Gastrocnemius medialis (tissue), 4 donors: Measurements from ENCODE around the gene CRP. TPM values are rescaled to one million over a fixed set of nuclear protein-coding genes. Genes with fewer than 3 reads are reported as not detected.
A peak's percentile ranks its signal among the peaks of the same experiment; 100 is the strongest.

ENCODE experiments used
- ATAC-seq, 2 donors: fragments of 150-250 bp; one replicate each; pipeline ENCODE4 v1.9.1; 2016
- DNase-seq, 2 donors: peaks; one replicate each; pipeline ENCODE4 v3.0.0-alpha.2; 2019
- H3K27ac ChIP-seq, 4 donors: fragments of 200-600 bp; sonication (generic); 1 replicate in 1 of 4; 2 replicates in 3 of 4; pipeline ENCODE4 v1.5.1; 2016 to 2018; ENCODE audit warnings: mild to moderate bottlenecking in 2 of 4, moderate library complexity in 1 of 4
- H3K27me3 ChIP-seq, 3 donors: fragments of 200-600 bp; sonication (generic) in 2 of 3; 1 replicate in 1 of 3; 2 replicates in 2 of 3; pipeline versions ENCODE4 v1.5.1 to v1.6.0; 2016 to 2019; ENCODE audit warnings: mild to moderate bottlenecking in 1 of 3, moderate library complexity in 1 of 3
- H3K36me3 ChIP-seq, 2 donors: fragments of 200-600 bp; sonication (generic) in 1 of 2; one replicate each; pipeline ENCODE4 v1.5.1; 2017 to 2018
- H3K4me1 ChIP-seq, 2 donors: fragments of 200-600 bp; sonication (generic) in 1 of 2; one replicate each; pipeline ENCODE4 v1.5.1; 2016 to 2017; ENCODE audit warnings: mild to moderate bottlenecking in 2 of 2
- H3K4me3 ChIP-seq, 4 donors: fragments of 200-600 bp; sonication (generic) in 3 of 4; 1 replicate in 1 of 4; 2 replicates in 3 of 4; pipeline ENCODE4 v1.5.1; 2016 to 2019; ENCODE audit warnings: mild to moderate bottlenecking in 2 of 4
- H3K9me3 ChIP-seq, 3 donors: fragments of 200-600 bp; sonication (generic) in 2 of 3; 1 replicate in 1 of 3; 2 replicates in 2 of 3; pipeline ENCODE4 v1.5.1; 2016 to 2019
- CTCF ChIP-seq, 5 experiments: fragments of 450-650 bp in 3 of 5; fragments of 200-600 bp in 2 of 5; sonication (generic) in 2 of 5; IDR thresholded peaks in 4 of 5; conservative IDR thresholded peaks in 1 of 5; 1 replicate in 4 of 5; 2 replicates in 1 of 5; pipeline ENCODE4 v1.5.1; 2016 to 2019; ENCODE audit warnings: antibody characterized with exemption in 5 of 5, mild to moderate bottlenecking in 3 of 5, moderate library complexity in 3 of 5
- POLR2A ChIP-seq, 2 donors: fragments of 450-650 bp; IDR thresholded peaks; one replicate each; pipeline ENCODE4 v1.6.1; 2017; ENCODE audit warnings: antibody characterized with exemption in 2 of 2, mild to moderate bottlenecking in 2 of 2, moderate library complexity in 2 of 2
- in situ Hi-C, 4 donors: fragments of 200-750 bp; cut with MboI; loops; one replicate each; pipeline versions ENCODE4 v1.15.0 to v1.8.0; 2017; ENCODE audit warnings: low sequenced_read_pairs in 4 of 4
- intact Hi-C: fragments of 100-400 bp; cut with DNase I; formaldehyde crosslinking; loops from one replicate; pipeline ENCODE4 v1.15.1; 2023; ENCODE audit warnings: low total_unique reads
- total RNA-seq, 4 donors: library from RNA; depleted of rRNA; stranded (reverse); fragments of >200 nt; gene quantifications; one replicate each; pipeline versions ENCODE4 v1.1.0 to v1.2.3, GENCODE V29; 2016

CRP gene
- total RNA-seq, 4 donors from 2014 or later: 11.0 to 26.7 TPM; not detected in 2

GRCh38 chr1:159752135-159752580 lies 37.8 kb upstream of the CRP start:
- TF ChIP-seq POLR2A (IDR thresholded peaks at IDR 0.05): no peak
- TF ChIP-seq CTCF (IDR thresholded peaks at IDR 0.05 in 4 of 5, conservative IDR thresholded peaks at IDR 0.05 in 1 of 5): no peak
- in situ Hi-C loops (no loop called here), intact Hi-C loops (no loop called here)
- no peaks in the 10 kb centered on the region for H3K36me3 ChIP-seq
- no peaks in the 10 kb centered on the region for H3K9me3 ChIP-seq
- H3K4me1 ChIP-seq: no peaks in the 10 kb centered on the region
- no peaks in the 10 kb centered on the region for H3K27me3 ChIP-seq
- no peak overlapping the region for H3K4me3 ChIP-seq
- DNase-seq (peak; percentile 39 to 67), ATAC-seq (peak; percentile 83 to 89)
- H3K27ac ChIP-seq: peak overlapping the region; percentile 52 to 74 (median 62)

DNA sequence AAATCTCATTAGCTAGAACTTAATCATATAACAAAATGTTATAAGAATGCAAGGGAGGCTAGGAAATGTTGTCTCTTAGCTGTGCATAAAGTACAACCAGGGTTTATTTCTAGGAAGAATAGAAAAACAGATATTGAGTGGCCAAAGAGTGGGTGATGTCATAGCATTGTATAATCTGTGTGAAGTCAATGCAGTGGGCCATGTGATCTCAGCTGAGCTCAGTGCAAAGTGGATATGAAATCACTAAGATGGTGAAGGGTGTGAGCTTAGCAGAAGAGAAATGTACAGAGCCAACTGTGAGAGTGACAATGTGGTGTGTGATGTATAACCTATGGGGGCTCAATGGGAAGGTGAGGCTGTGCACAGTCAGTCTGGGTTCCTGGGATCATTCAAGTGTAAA lies 36.6 kb upstream of the CRP start:
- no peak for TF ChIP-seq POLR2A (IDR thresholded peaks at IDR 0.05)
- no peak for TF ChIP-seq CTCF (IDR thresholded peaks at IDR 0.05 in 4 of 5, conservative IDR thresholded peaks at IDR 0.05 in 1 of 5)
- Histone ChIP-seq H3K4me1 (no peaks in the 10 kb centered on the region), H3K4me3 (no peak overlapping the region), H3K36me3 (no peaks in the 10 kb centered on the region), H3K9me3 (no peaks in the 10 kb centered on the region), H3K27me3 (no peaks in the 10 kb centered on the region), H3K27ac (peak overlapping the region in 2 of 4 donors; percentile 56 to 74)
- ATAC-seq: no peak
- intact Hi-C loops (no loop called here), in situ Hi-C loops (no loop called here)
- no peak for DNase-seq

DNA sequence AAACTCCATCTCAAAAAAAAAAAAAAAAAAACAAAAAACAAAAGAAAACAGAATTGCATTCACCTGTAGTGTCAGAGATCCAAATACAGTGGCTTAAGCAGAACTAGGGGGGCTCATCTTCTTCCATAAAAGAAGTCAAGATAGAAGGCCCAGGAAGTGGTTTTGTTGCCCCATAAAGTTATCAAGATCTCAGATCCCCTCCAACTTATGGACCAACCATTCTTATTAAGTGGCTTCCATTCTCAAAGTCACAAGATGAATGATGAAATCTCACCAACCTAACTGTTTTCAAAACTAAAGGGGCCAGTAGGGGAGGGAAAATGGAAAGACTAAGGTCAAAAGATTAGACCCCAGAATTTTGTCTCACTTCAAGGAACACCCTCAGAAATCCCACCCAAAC lies 36.2 kb upstream of the CRP start:
- intact Hi-C loops (no loop called here), in situ Hi-C loops (no loop called here)
- Histone ChIP-seq H3K36me3 (no peaks in the 10 kb centered on the region), H3K27me3 (no peaks in the 10 kb centered on the region), H3K27ac (no peak overlapping the region), H3K4me3 (no peak overlapping the region), H3K4me1 (no peaks in the 10 kb centered on the region), H3K9me3 (no peaks in the 10 kb centered on the region)
- DNase-seq (no peak), ATAC-seq (no peak)
- TF ChIP-seq CTCF (IDR thresholded peaks at IDR 0.05 in 4 of 5, conservative IDR thresholded peaks at IDR 0.05 in 1 of 5): no peak
- no peak for TF ChIP-seq POLR2A (IDR thresholded peaks at IDR 0.05)

- no peak for DNase-seq
- Histone ChIP-seq H3K4me1 (no peaks in the 10 kb centered on the region), H3K36me3 (no peaks in the 10 kb centered on the region), H3K27ac (no peak overlapping the region), H3K9me3 (no peaks in the 10 kb centered on the region), H3K4me3 (no peak overlapping the region), H3K27me3 (no peaks in the 10 kb centered on the region)
- TF ChIP-seq CTCF (IDR thresholded peaks at IDR 0.05 in 4 of 5, conservative IDR thresholded peaks at IDR 0.05 in 1 of 5): no peak
- TF ChIP-seq POLR2A (IDR thresholded peaks at IDR 0.05): no peak
- ATAC-seq: no peak
- in situ Hi-C loops: no loop called here
- intact Hi-C loops: no loop called here
Measured at GRCh38 chr1:159749630-159750029, 35.2 kb upstream of the CRP start.

GRCh38 chr1:159748370-159748769 lies 34.0 kb upstream of the CRP start:
- H3K27ac ChIP-seq: no peak overlapping the region
- no peaks in the 10 kb centered on the region for H3K27me3 ChIP-seq
- no peak for ATAC-seq
- no peaks in the 10 kb centered on the region for H3K36me3 ChIP-seq
- no peak overlapping the region for H3K4me3 ChIP-seq
- no peaks in the 10 kb centered on the region for H3K9me3 ChIP-seq
- in situ Hi-C loops (no loop called here), intact Hi-C loops (no loop called here)
- DNase-seq: no peak
- no peaks in the 10 kb centered on the region for H3K4me1 ChIP-seq
- no peak for TF ChIP-seq CTCF (IDR thresholded peaks at IDR 0.05 in 4 of 5, conservative IDR thresholded peaks at IDR 0.05 in 1 of 5)
- no peak for TF ChIP-seq POLR2A (IDR thresholded peaks at IDR 0.05)
